OCI-LY1 (cell line): Measurements from ENCODE around the gene DAP.

Source experiments
- H2AFZ ChIP-seq: fragments of 200-600 bp; sonication (generic), shearing (Covaris generic); 2 replicates; pipeline ENCODE4 v1.6.0; 2014; ENCODE audit warnings: antibody characterized with exemption, mild to moderate bottlenecking, low read length
- H3F3A ChIP-seq: fragments of 200-600 bp; sonication (generic), shearing (Covaris generic); 2 replicates; pipeline ENCODE4 v1.6.0; 2014; ENCODE audit warnings: mild to moderate bottlenecking, antibody characterized with exemption, low read length, moderate library complexity; ENCODE audit not compliant: insufficient read depth
- H3K27ac ChIP-seq: fragments of 200-600 bp; sonication (generic); 2 replicates; pipeline ENCODE4 v1.5.1; 2014; ENCODE audit warnings: low read length, mixed run types, mild to moderate bottlenecking, low read depth; ENCODE audit not compliant: poor library complexity, severe bottlenecking
- H3K27me3 ChIP-seq: fragments of 200-600 bp; sonication (generic); 2 replicates; pipeline ENCODE4 v1.6.0; 2014; ENCODE audit warnings: antibody characterized with exemption, mild to moderate bottlenecking, low read length, moderate library complexity; ENCODE audit not compliant: insufficient read depth
- H3K36me3 ChIP-seq: fragments of 200-600 bp; sonication (generic); 2 replicates; pipeline ENCODE4 v1.6.1; 2014; ENCODE audit warnings: mild to moderate bottlenecking, antibody characterized with exemption, low read length, moderate library complexity, mixed read lengths; ENCODE audit not compliant: insufficient read depth
- H3K4me1 ChIP-seq: fragments of 200-600 bp; sonication (generic); 2 replicates; pipeline ENCODE4 v1.5.1; 2014; ENCODE audit warnings: mild to moderate bottlenecking, low read length, moderate library complexity; ENCODE audit not compliant: insufficient read depth, severe bottlenecking
- H3K4me2 ChIP-seq: fragments of 200-600 bp; sonication (generic), shearing (Covaris generic); 2 replicates; pipeline ENCODE4 v1.6.1; 2014; ENCODE audit warnings: low read length
- H3K4me3 ChIP-seq: fragments of 200-600 bp; sonication (generic); 2 replicates; pipeline ENCODE4 v1.5.1; 2014; ENCODE audit warnings: low read length, low read depth, mild to moderate bottlenecking, mixed read lengths; ENCODE audit not compliant: poor library complexity, severe bottlenecking
- H3K79me2 ChIP-seq: fragments of 200-600 bp; shearing (Covaris generic); 2 replicates; pipeline ENCODE4 v1.6.1; 2016; ENCODE audit warnings: mixed run types, low read length, mixed read lengths; ENCODE audit not compliant: insufficient read depth
- H3K9ac ChIP-seq: fragments of 200-600 bp; sonication (generic), shearing (Covaris generic); 2 replicates; pipeline ENCODE4 v1.6.1; 2014; ENCODE audit warnings: mild to moderate bottlenecking, low read length, mixed read lengths
- H3K9me2 ChIP-seq: fragments of 200-600 bp; sonication (generic), shearing (Covaris generic); 2 replicates; pipeline ENCODE4 v1.6.1; 2014; ENCODE audit warnings: low read depth, mild to moderate bottlenecking, low read length, mixed read lengths
- H3K9me3 ChIP-seq: fragments of 200-600 bp; shearing (Covaris generic); 2 replicates; pipeline ENCODE4 v1.6.1; 2014; ENCODE audit warnings: low read length, mixed read lengths
- H4K20me1 ChIP-seq: fragments of 200-600 bp; sonication (generic), shearing (Covaris generic); 2 replicates; pipeline ENCODE4 v1.6.0; 2016; ENCODE audit warnings: mild to moderate bottlenecking, low read length; ENCODE audit not compliant: insufficient read depth
- EZH2 ChIP-seq: fragments of 200-600 bp; sonication (generic), shearing (Covaris generic); IDR thresholded peaks from 2 replicates; pipeline ENCODE4 v1.8.0; 2017; ENCODE audit warnings: borderline replicate concordance, mixed run types, mild to moderate bottlenecking, antibody characterized with exemption, low read length, moderate library complexity, mixed read lengths
- TF ChIP-seq, protein P1 (sequence below): fragments of 200-600 bp; sonication (generic), shearing (Covaris generic); IDR thresholded peaks from 2 replicates; pipeline ENCODE4 v1.5.1; 2017; ENCODE audit warnings: mild to moderate bottlenecking, antibody characterized with exemption, low read length, moderate library complexity, mixed read lengths

The DAP gene

DNA sequence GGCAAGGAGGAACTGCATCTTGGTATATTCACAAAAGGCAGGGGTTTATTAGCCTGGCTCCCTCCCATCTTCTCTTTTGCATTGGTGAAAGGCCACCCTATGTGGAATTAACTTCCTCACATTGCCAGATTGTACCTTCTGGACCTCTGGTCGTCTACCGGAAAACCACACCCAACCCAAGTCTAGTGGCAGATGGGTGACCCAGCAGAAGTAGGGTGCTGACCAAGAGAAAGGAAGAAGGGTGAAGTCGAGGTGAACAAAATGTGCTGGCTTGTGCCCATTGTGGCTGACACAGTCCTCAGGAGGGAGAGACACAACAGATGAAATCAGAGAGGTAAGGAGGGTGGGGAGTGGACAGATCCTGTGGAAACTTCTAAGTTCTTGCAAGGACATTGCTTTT is 39.8 kb upstream of the DAP start:
- H3K9me2 ChIP-seq: no peaks in the 10 kb centered on the region
- H2AFZ ChIP-seq: no peak overlapping the region
- H3K27me3 ChIP-seq: 0 out of 2 replicates have a peak, but pooled peaks cover 5% of the 10 kb centered on the region
- H3K9me3 ChIP-seq: no peaks in the 10 kb centered on the region
- no peaks in the 10 kb centered on the region for H3K36me3 ChIP-seq
- H3K27ac ChIP-seq: no peak overlapping the region
- H3K9ac ChIP-seq: no peak overlapping the region
- H3K4me2 ChIP-seq: no peak overlapping the region
- H3F3A ChIP-seq: no peaks in the 10 kb centered on the region
- H3K4me1 ChIP-seq: no peaks in the 10 kb centered on the region
- H3K4me3 ChIP-seq: no peak overlapping the region
- no peaks in the 10 kb centered on the region for H3K79me2 ChIP-seq
- no peaks in the 10 kb centered on the region for H4K20me1 ChIP-seq
- TF ChIP-seq, protein P1, sequence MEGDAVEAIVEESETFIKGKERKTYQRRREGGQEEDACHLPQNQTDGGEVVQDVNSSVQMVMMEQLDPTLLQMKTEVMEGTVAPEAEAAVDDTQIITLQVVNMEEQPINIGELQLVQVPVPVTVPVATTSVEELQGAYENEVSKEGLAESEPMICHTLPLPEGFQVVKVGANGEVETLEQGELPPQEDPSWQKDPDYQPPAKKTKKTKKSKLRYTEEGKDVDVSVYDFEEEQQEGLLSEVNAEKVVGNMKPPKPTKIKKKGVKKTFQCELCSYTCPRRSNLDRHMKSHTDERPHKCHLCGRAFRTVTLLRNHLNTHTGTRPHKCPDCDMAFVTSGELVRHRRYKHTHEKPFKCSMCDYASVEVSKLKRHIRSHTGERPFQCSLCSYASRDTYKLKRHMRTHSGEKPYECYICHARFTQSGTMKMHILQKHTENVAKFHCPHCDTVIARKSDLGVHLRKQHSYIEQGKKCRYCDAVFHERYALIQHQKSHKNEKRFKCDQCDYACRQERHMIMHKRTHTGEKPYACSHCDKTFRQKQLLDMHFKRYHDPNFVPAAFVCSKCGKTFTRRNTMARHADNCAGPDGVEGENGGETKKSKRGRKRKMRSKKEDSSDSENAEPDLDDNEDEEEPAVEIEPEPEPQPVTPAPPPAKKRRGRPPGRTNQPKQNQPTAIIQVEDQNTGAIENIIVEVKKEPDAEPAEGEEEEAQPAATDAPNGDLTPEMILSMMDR: no peak
- no peak for TF ChIP-seq EZH2

DNA sequence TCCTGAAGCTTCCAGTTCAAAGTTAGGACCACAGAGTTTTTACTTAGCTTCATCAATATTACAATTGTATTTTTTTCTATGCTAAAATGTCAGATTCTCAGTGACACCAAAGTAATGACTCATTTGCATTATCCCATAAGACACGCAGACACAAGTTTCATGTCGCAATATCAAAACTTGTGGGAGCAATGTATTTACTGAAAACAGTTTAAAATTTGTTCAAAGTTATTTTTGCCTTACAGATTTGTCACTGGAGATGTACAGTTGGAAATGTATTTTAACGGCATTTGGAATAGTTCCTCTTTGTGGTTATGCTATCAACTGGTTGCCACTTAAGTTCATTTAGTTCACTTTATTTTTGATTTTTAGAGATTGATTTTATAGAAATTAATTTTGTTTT is 36.2 kb upstream of the DAP start:
- H2AFZ ChIP-seq: no peak overlapping the region
- no peaks in the 10 kb centered on the region for H3F3A ChIP-seq
- no peaks in the 10 kb centered on the region for H3K79me2 ChIP-seq
- no peaks in the 10 kb centered on the region for H3K36me3 ChIP-seq
- 0 out of 2 replicates have a peak, but pooled peaks cover 5% of the 10 kb centered on the region for H3K27me3 ChIP-seq
- no peak overlapping the region for H3K9ac ChIP-seq
- no peaks in the 10 kb centered on the region for H3K4me1 ChIP-seq
- H3K9me3 ChIP-seq: no peaks in the 10 kb centered on the region
- no peak overlapping the region for H3K27ac ChIP-seq
- no peak for TF ChIP-seq EZH2
- TF ChIP-seq, protein P1: no peak
- no peaks in the 10 kb centered on the region for H3K9me2 ChIP-seq
- H4K20me1 ChIP-seq: no peaks in the 10 kb centered on the region
- H3K4me2 ChIP-seq: no peak overlapping the region
- H3K4me3 ChIP-seq: no peak overlapping the region

DNA sequence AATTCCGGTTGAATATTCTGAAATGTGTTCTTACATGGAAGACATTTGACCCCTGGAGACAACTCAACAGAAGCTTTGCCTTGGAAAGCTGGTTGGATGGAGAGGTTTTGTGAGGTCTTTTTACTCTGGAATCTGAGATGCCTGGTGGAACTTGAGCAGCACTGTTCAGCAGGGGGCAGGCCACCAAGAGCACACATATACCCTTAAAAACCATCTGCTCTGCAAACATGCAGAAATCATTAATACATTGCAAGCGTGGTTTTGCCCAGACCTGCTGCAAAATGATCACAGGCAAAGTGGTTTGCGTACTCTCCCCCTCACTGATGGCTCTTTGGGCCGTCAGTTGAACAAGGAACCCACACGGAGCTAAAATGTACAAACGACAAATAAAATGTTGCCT is 32.8 kb upstream of the DAP start:
- H3K9me2 ChIP-seq: no peaks in the 10 kb centered on the region
- H3K27me3 ChIP-seq: 0 out of 2 replicates have a peak, but pooled peaks cover 5% of the 10 kb centered on the region
- H4K20me1 ChIP-seq: no peaks in the 10 kb centered on the region
- H2AFZ ChIP-seq: no peak overlapping the region
- H3K27ac ChIP-seq: no peak overlapping the region
- TF ChIP-seq, protein P1: no peak
- no peak for TF ChIP-seq EZH2
- no peak overlapping the region for H3K4me3 ChIP-seq
- H3K36me3 ChIP-seq: no peaks in the 10 kb centered on the region
- no peaks in the 10 kb centered on the region for H3F3A ChIP-seq
- H3K9me3 ChIP-seq: no peaks in the 10 kb centered on the region
- H3K79me2 ChIP-seq: no peaks in the 10 kb centered on the region
- H3K4me2 ChIP-seq: no peak overlapping the region
- H3K4me1 ChIP-seq: no peaks in the 10 kb centered on the region
- H3K9ac ChIP-seq: no peak overlapping the region
